Coronary artery (tissue), 2 donors: ENCODE measurements around the gene ERCC2.
"Not testable (repeated sequence)": the region's sequence is repeated elsewhere in the genome, so short reads cannot be mapped to it uniquely, and the experiment has no call there.

ENCODE experiments used
- DNase-seq: peaks from one replicate; pipeline ENCODE4 v3.0.0-alpha.2; 2017; ENCODE audit warnings: low spot score
- H3K27ac ChIP-seq, 2 donors: fragments of 200-600 bp; sonication (generic); one replicate each; pipeline ENCODE4 v1.5.1; 2016 to 2019
- H3K4me3 ChIP-seq: fragments of 200-600 bp; sonication (generic); 2 replicates; pipeline ENCODE4 v1.5.1; 2016; ENCODE audit warnings: mild to moderate bottlenecking, moderate library complexity
- CTCF ChIP-seq: fragments of 200-600 bp; sonication (generic); IDR thresholded peaks from one replicate; pipeline ENCODE4 v1.5.1; 2019; ENCODE audit warnings: antibody characterized with exemption

Gene ERCC2

DNA sequence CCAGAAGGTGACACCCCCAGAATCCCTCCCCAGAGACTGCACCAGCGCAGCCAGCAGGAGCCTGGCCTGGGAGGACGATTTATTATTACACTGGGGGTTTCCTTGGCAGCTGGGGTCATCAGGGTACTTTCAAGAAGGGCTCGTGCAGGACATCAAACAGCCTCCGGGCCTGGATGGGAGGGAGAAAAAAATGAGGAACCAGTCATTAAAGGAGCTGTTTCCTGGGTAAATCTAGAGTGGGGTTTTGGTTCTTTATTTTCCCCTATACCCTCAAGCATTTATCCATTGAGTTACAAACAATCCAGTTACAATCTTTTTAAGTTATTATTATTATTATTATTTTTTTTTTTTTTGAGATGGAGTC, 39.2 kb upstream of the ERCC2 start:
- TF ChIP-seq CTCF, result no peak
- DNase-seq, result no peak
- no peak overlapping the region for H3K27ac ChIP-seq
- H3K4me3 ChIP-seq, result no peak overlapping the region

DNA sequence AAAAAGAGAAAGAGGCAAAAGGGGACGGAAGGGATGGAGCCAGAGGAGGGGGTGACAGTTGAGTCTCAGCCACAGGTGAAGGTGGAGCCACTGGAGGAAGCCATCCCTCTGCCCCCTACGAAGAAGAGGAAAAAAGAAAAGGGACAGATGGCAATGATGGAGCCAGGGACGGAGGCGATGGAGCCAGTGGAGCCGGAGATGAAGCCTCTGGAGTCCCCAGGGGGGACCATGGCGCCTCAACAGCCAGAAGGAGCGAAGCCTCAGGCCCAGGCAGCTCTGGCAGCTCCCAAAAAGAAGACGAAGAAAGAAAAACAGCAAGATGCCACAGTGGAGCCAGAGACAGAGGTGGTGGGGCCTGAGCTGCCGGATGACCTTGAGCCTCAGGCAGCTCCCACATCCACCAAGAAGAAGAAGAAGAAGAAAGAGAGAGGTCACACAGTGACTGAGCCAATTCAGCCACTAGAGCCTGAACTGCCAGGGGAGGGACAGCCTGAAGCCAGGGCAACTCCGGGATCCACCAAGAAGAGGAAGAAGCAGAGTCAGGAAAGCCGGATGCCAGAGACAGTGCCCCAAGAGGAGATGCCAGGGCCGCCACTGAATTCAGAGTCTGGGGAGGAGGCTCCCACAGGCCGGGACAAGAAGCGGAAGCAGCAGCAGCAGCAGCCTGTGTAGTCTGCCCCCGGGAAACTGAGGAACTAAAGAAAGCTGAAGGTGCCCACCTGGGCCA, 38.6 kb upstream of the ERCC2 start:
- Histone ChIP-seq H3K27ac (no peak overlapping the region), H3K4me3 (no peak overlapping the region)
- no peak for TF ChIP-seq CTCF
- no peak for DNase-seq

DNA sequence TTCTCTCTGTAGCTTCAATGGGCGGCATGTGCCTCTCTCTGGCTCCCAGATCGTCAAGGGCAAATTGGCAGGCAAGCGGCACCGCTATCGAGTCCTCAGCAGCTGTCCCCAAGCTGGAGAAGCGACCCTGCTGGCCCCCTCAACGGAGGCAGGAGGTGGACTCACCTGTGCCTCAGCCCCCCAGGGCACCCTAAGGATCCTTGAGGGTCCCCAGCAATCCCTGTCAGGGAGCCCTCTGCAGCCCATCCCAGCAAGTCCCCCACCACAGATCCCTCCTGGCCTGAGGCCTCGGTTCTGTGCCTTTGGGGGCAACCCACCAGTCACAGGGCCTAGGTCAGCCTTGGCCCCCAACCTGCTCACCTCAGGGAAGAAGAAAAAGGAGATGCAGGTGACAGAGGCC, 37.7 kb upstream of the ERCC2 start:
- TF ChIP-seq CTCF, result no peak
- Histone ChIP-seq H3K27ac (no peak overlapping the region), H3K4me3 (no peak overlapping the region)
- DNase-seq, result no peak

GRCh38 chr19:45407585-45407984, 37.2 kb upstream of the ERCC2 start:
- not testable (repeated sequence) for H3K27ac ChIP-seq, H3K4me3 ChIP-seq, DNase-seq

- DNase-seq, result no peak
- no peak for TF ChIP-seq CTCF
- H3K27ac ChIP-seq, result no peak overlapping the region
- H3K4me3 ChIP-seq, result peak overlapping the region; percentile 77
Measured at GRCh38 chr19:45407091-45407375, 36.7 kb upstream of the ERCC2 start.

- Histone ChIP-seq H3K4me3 (peak within 1 kb of the TSS; percentile 77), H3K27ac (peak within 1 kb of the TSS; percentile 87 to 98)
- DNase-seq, result no peak
- TF ChIP-seq CTCF, result no peak
Measured at GRCh38 chr19:45406226-45407090, 36.1 kb upstream of the ERCC2 start, which contains the start of gene POLR1G. Gene POLR1G, plus strand, starts transcription at chr19:45406644. Its CDS starts 53 bp downstream, at chr19:45406697.

DNA sequence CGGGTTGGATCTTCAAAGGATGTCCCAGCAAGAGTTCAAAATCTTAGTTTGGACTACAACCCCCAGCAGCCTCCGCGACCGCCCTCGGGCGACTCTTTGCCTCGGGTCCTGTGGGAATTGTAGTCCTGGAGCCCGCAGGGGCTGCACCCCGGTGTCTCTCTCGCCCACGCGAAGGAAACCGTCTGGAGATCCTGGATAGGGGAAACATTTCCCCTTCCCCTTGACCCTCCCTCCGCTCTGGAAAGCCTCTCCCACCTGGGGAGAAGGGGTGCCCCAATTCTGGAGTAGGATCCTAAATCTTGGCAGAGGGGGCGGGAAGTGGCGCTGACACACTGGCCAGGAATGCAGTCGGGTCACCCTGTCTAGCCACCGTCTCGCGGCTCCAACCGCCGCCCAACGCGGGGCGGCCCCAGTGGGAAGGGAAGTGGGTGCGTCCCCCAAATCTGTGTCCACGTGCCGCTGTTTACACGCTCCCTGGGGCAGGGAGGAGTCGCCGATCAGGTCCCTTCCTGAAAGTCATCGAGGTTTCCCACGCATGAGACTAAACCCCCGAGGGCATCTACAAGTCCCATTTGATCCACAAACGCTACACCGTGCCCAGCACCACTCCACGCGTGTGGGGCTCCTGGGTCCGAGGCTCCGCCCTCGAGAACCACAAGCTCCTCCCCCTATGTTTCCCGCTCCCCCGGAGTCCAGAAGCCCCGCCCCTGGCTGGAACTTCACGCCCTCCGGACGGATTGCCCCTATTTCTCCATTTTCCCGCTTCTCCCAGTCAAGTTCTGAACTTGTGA, 35.3 kb upstream of the ERCC2 start:
- TF ChIP-seq CTCF, result no peak

More for the DNA sequence above, 35.3 kb upstream of the ERCC2 start:
- peak overlapping the region; percentile 77 for H3K4me3 ChIP-seq
- peak overlapping the region; percentile 87 to 98 for H3K27ac ChIP-seq
- DNase-seq, result peak; percentile 94
